ENCODE measurements around the gene KRT75.
"Not testable (repeated sequence)": the region's sequence is repeated elsewhere in the genome, so short reads cannot be mapped to it uniquely, and the experiment has no call there.

KRT75 gene

GRCh38 chr12:52448228-52448627 is 14.1 kb upstream of the KRT75 start:
- TF ChIP-seq, protein P1, sequence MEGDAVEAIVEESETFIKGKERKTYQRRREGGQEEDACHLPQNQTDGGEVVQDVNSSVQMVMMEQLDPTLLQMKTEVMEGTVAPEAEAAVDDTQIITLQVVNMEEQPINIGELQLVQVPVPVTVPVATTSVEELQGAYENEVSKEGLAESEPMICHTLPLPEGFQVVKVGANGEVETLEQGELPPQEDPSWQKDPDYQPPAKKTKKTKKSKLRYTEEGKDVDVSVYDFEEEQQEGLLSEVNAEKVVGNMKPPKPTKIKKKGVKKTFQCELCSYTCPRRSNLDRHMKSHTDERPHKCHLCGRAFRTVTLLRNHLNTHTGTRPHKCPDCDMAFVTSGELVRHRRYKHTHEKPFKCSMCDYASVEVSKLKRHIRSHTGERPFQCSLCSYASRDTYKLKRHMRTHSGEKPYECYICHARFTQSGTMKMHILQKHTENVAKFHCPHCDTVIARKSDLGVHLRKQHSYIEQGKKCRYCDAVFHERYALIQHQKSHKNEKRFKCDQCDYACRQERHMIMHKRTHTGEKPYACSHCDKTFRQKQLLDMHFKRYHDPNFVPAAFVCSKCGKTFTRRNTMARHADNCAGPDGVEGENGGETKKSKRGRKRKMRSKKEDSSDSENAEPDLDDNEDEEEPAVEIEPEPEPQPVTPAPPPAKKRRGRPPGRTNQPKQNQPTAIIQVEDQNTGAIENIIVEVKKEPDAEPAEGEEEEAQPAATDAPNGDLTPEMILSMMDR (IDR thresholded peaks at IDR 0.05; ENCODE audit: low read depth, low read length) = no peak
- Histone ChIP-seq H3K36me3 (no peaks in the 10 kb centered on the region), H3K4me1 (no peaks in the 10 kb centered on the region), H3K27me3 (peaks cover 10% of the 10 kb centered on the region), H3K4me3 (ENCODE audit: low read depth, low read length) (no peak overlapping the region), H3K9me3 (no peaks in the 10 kb centered on the region)
- no peak for DNase-seq

DNA sequence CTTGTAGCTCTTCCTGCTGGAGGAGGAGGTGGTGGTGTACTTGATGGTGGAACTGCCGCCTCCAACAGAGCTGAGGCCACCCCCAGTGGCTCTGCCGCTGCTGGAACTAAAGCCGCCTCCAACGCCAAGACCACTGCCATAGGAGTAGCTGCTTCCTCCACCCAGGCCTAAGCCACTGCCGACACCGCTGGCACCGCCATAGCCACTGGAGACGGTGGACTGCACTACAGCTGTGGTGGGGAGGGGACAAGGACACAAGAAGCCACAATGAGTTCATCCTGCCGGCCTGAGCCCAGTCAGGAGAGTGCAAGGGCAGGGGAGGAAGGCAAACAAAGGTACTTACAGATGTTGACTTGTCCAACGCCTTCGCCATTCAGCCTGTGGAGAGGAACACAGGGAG is 13.0 kb upstream of the KRT75 start:
- not testable (repeated sequence) for H3K4me1 ChIP-seq; H3K4me3 ChIP-seq (ENCODE audit: low read depth, low read length); H3K36me3 ChIP-seq; H3K9me3 ChIP-seq; DNase-seq
- peaks cover 12% of the 10 kb centered on the region for H3K27me3 ChIP-seq

DNA sequence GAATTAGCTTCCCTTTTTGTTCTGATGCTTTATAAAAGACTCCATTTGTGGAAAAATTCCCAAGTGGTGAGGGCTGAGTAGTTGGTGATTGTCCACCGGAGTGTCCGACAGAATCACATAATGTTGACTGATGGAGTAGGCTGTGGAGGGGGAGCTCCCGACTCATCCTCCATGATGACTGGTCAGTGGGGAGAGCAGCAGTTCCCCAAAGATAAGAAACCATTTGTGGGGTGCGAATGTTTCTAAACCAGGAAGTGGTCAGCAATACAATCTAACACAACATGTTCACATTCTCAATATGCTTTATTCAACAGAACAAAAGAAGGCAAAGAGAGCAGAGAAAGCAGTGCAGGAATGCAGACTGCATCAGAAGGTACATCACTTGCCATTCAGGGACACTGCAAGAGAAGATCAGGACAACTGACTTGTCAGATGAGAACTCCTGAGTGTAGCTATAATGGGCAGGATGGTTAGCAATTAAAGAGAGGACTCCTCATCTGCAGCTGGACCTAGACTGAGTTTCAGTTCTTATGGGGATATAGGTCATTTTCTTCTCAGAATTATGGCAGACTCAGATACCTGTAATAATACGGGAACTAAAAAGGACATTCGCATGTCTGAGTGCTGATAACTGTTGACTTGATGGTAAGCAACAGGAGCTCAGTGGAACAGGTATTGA is 12.3 kb upstream of the KRT75 start:
- Histone ChIP-seq H3K9me3 (no peaks in the 10 kb centered on the region), H3K4me3 (ENCODE audit: low read depth, low read length) (no peak overlapping the region), H3K4me1 (no peaks in the 10 kb centered on the region), H3K27me3 (peaks cover 13% of the 10 kb centered on the region), H3K36me3 (no peaks in the 10 kb centered on the region)
- TF ChIP-seq, protein P1 (IDR thresholded peaks at IDR 0.05; ENCODE audit: low read depth, low read length) = no peak
- DNase-seq = no peak

DNA sequence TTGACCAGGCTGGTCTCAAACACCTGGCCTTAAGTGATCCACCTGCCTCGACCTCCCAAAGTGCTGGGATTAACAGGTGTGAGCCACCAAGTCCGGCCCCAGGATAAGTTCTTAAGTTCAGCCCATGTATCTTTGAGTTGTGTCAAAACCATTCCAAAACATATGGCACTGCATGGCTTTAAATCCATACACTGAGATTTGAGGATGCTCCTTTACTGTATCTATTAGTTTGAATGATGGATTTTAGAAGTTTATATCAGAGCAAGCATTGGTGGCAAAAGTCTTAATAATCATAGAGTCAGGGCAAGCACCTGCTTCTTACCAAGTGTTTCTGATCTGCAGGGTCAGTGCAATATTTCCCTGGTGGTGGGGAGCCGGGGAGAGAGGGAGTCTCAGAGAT is 11.7 kb upstream of the KRT75 start:
- peaks cover 15% of the 10 kb centered on the region for H3K27me3 ChIP-seq

DNA sequence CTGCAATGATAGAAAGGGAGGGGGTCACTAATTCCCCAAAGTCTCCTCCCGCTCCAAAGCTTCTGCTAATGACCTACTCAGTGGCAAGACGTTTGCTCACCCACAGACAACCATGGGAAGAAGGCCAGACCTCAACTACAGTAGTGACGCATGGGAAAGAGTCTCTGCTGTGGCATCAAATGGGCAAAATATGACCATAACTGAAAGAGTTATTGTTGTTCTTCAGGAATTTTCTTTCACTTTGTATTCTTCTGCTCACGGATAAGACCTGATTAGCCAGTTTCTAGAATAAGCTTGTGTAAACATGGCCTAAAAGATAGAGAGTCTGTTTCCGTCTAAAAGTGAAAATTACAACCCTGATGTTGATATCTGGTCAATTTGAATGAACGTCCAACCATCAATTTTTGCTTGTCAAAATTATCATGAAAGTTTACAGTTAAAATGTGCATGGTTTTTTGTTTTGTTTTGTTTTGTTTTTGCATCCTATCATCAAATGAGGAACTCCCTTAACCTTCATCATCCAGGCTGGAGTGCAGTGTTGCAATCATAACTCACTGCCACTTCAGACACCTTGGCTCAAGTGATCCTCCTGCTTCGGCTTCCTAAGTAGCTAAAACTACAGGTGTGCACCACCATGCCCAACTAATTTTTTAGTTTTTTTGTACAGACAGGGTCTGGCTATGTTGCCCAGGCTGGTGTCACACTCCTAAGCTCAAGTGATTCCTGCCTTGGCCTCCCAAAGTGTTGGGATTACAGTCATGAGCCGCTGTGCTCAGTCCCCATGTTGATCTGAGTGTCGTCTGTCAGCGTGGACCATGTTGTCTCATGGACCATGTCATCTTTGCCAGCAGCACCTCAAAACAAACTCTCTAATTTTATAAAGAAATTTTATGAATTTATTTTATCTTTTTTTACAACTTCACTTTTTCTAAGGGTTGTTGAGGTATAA is 10.8 kb upstream of the KRT75 start:
- no peaks in the 10 kb centered on the region for H3K36me3 ChIP-seq
- H3K27me3 ChIP-seq = peaks cover 15% of the 10 kb centered on the region
- TF ChIP-seq, protein P1 (IDR thresholded peaks at IDR 0.05; ENCODE audit: low read depth, low read length) = no peak
- no peaks in the 10 kb centered on the region for H3K9me3 ChIP-seq
- no peaks in the 10 kb centered on the region for H3K4me1 ChIP-seq
- no peak for DNase-seq
- H3K4me3 ChIP-seq (ENCODE audit: low read depth, low read length) = no peak overlapping the region

More for the DNA sequence above, 11.7 kb upstream of the KRT75 start:
- H3K9me3 ChIP-seq = no peaks in the 10 kb centered on the region
- DNase-seq = no peak
- no peak overlapping the region for H3K4me3 ChIP-seq (ENCODE audit: low read depth, low read length)
- H3K4me1 ChIP-seq = no peaks in the 10 kb centered on the region
- TF ChIP-seq, protein P1 (IDR thresholded peaks at IDR 0.05; ENCODE audit: low read depth, low read length) = no peak
- H3K36me3 ChIP-seq = no peaks in the 10 kb centered on the region

DNA sequence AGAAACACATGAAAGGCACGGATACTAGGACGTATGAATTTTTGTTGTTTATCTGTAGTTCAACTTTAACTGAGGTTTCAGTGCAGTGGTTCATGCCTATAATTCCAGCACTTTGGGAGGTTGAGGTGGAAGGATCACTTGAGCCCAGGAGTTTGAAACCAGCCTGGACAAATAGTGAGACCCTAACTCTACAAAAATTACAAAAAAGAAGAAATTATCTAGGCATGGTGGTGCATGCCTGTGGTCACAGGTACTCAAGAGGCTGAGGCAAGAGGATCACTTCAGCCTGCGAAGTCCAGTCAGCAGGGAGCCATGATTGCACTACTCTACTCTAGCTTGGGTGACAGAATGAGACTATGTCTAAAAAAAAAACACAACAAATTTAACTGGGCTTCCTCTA is 9.8 kb upstream of the KRT75 start:
- Histone ChIP-seq H3K4me1 (no peaks in the 10 kb centered on the region), H3K27me3 (peaks cover 15% of the 10 kb centered on the region), H3K9me3 (no peaks in the 10 kb centered on the region), H3K36me3 (no peaks in the 10 kb centered on the region), H3K4me3 (ENCODE audit: low read depth, low read length) (no peak overlapping the region)
- TF ChIP-seq, protein P1 (IDR thresholded peaks at IDR 0.05; ENCODE audit: low read depth, low read length) = no peak
- no peak for DNase-seq
